ENCODE data around the gene RPL7L1. TPM values are rescaled to one million over a fixed set of nuclear protein-coding genes. Genes with fewer than 3 reads are reported as not detected.

RPL7L1 gene
- 51.9 and 80.4 TPM in 2 replicates for total RNA-seq

GRCh38 chr6:42879372-42880239 is at the start of gene RPL7L1:
Gene RPL7L1 (plus strand): TSS chr6:42879616. CDS start chr6:42879911, 295 bp downstream.

GRCh38 chr6:42915732-42916131 is 36.3 kb downstream of the RPL7L1 start, which contains the start of gene PTCRA:
Gene PTCRA (plus strand): TSS chr6:42916053. CDS start chr6:42916070, 17 bp downstream.

GRCh38 chr6:42928986-42929820 is 49.8 kb downstream of the RPL7L1 start, which contains the start of gene CNPY3:
Gene CNPY3 (plus strand): TSS chr6:42929480. CDS start chr6:42929571, 91 bp downstream.

Other genes starting within 250 kb of the RPL7L1 start
- gene PRPH2, start 157.0 kb upstream of the RPL7L1 start, total RNA-seq = 4.9 and 5.2 TPM in 2 replicates
- gene TBCC, start 133.5 kb upstream of the RPL7L1 start, total RNA-seq = 35.5 and 40.4 TPM in 2 replicates
- gene BICRAL, start 97.6 kb upstream of the RPL7L1 start, total RNA-seq = 3.3 and 4.6 TPM in 2 replicates
- gene PTCRA, start 36.4 kb downstream of the RPL7L1 start, total RNA-seq = not detected in 2 replicates
- gene CNPY3, start 49.9 kb downstream of the RPL7L1 start, total RNA-seq = 26.8 and 29.3 TPM in 2 replicates
- 0.32 and 0.77 TPM in 2 replicates for gene GNMT, start 81.1 kb downstream of the RPL7L1 start, total RNA-seq
- gene PEX6, start 99.6 kb downstream of the RPL7L1 start, total RNA-seq = 26.3 and 37.4 TPM in 2 replicates
- gene PPP2R5D, start 105.0 kb downstream of the RPL7L1 start, total RNA-seq = 30.3 and 38.2 TPM in 2 replicates
- gene MEA1, start 134.3 kb downstream of the RPL7L1 start, total RNA-seq = 65.2 and 72.3 TPM in 2 replicates
- 43.7 and 56.8 TPM in 2 replicates for gene KLHDC3, start 134.6 kb downstream of the RPL7L1 start, total RNA-seq
- 48.5 and 73.9 TPM in 2 replicates for gene RRP36, start 142.0 kb downstream of the RPL7L1 start, total RNA-seq
- 40.1 and 58.3 TPM in 2 replicates for gene CUL7, start 174.2 kb downstream of the RPL7L1 start, total RNA-seq
- gene MRPL2, start 179.8 kb downstream of the RPL7L1 start, total RNA-seq = 18.1 and 22.7 TPM in 2 replicates
- 20.3 and 25.3 TPM in 2 replicates for gene KLC4, start 180.0 kb downstream of the RPL7L1 start, total RNA-seq
- 56.9 and 151 TPM in 2 replicates for gene PTK7, start 196.7 kb downstream of the RPL7L1 start, total RNA-seq

Measured in bronchial smooth muscle cell (primary cell).